Fibroblast of the aortic adventitia (primary cell): ENCODE measurements around the gene WNT3A. TPM values are rescaled to one million over a fixed set of nuclear protein-coding genes. Genes with fewer than 3 reads are reported as not detected.

Experiments
- DNase-seq: peaks from one replicate; pipeline ENCODE4 v3.0.0-alpha.2; 2010; ENCODE audit warnings: low read depth
- H3K4me3 ChIP-seq: 2 replicates; pipeline ENCODE4 v1.5.1; 2011; ENCODE audit warnings: low read depth, mild to moderate bottlenecking, control low read depth, low read length, moderate library complexity
- CTCF ChIP-seq: IDR thresholded peaks from 2 replicates; pipeline ENCODE4 v1.5.1; 2011; ENCODE audit warnings: mild to moderate bottlenecking, low read length, control low read depth, inconsistent platforms; ENCODE audit not compliant: insufficient read depth
- total RNA-seq: library from RNA; depleted of rRNA; stranded (reverse); fragments of >200 nt; gene quantifications from 2 replicates; pipeline ENCODE4 v1.2.3, GENCODE V29; 2012; ENCODE audit warnings: low replicate concordance

WNT3A gene
- total RNA-seq, 1 donor: not detected

GRCh38 chr1:228098323-228098931 is 91.6 kb downstream of the WNT3A start:
- DNase-seq: no peak
- TF ChIP-seq CTCF: no peak

GRCh38 chr1:228099331-228099732 is 92.5 kb downstream of the WNT3A start:
- TF ChIP-seq CTCF: no peak

More at GRCh38 chr1:228098323-228098931, 91.6 kb downstream of the WNT3A start:
- no peak overlapping the region for H3K4me3 ChIP-seq

DNA sequence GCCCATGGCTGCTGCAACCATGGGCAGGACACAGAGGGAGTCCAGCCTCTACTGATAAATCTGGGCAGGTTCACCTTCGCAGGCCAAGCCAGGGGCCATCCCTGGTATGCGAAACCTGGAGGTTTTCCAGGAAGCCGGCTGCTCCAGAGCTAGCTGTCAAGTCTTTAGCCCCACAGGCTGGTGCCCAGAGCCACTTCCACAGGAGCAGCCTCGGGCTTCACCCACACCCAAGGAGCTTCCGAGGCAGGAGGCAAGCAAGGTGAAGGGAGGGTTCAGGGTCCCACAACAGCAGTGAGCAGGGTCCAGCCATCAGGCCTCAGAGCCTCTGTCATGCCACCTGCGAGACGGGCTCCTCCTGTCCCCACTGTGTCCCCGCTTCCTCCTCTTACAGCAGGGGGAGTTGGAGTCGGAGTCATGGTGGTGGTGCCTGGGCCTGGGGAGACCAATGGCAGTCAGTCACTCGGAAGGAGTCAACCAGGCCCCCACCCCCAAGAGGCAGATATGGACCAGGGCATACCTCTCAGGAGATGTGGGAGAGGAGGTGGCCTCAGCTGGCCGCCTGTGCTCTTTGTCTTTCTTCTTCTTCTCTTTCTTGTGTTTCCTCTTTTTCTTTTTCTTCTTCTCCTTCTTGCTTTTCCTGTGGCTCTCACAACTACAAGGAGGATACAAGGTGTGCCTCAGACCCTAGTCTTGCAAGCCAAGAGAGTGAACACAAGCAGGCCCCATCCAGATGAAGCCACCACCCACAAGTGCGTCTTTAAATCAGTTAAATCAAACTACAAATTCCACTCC is 94.2 kb downstream of the WNT3A start:
- no peak for TF ChIP-seq CTCF
- DNase-seq: no peak
- H3K4me3 ChIP-seq: no peak overlapping the region

More at GRCh38 chr1:228099331-228099732, 92.5 kb downstream of the WNT3A start:
- DNase-seq: no peak
- H3K4me3 ChIP-seq: no peak overlapping the region

DNA sequence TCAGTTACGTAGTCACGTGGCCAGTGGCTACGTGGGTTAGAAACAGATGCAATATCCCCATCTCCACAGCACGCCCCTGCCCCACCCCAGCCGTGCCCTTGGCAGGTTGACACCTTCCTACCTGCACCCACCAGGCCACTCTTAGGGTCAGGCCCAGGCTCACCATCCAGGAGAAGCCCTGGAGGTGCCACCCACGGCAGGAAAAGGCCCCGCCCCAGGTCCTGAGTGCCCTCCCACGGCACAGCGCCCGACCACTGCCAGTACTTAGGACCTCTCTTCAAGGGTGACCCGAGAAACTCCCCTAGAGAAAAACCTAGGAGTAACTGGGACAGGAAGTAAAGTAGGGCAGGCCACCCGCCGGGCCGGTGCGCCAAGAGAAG is 94.8 kb downstream of the WNT3A start:
- DNase-seq: no peak
- peak overlapping the region; percentile 91 for H3K4me3 ChIP-seq

GRCh38 chr1:228101994-228102790 is 95.4 kb downstream of the WNT3A start:
- peak; percentile 24 for TF ChIP-seq CTCF
- peak overlapping the region; percentile 91 for H3K4me3 ChIP-seq
- DNase-seq: no peak

More for the DNA sequence above, 94.8 kb downstream of the WNT3A start:
- no peak for TF ChIP-seq CTCF

DNA sequence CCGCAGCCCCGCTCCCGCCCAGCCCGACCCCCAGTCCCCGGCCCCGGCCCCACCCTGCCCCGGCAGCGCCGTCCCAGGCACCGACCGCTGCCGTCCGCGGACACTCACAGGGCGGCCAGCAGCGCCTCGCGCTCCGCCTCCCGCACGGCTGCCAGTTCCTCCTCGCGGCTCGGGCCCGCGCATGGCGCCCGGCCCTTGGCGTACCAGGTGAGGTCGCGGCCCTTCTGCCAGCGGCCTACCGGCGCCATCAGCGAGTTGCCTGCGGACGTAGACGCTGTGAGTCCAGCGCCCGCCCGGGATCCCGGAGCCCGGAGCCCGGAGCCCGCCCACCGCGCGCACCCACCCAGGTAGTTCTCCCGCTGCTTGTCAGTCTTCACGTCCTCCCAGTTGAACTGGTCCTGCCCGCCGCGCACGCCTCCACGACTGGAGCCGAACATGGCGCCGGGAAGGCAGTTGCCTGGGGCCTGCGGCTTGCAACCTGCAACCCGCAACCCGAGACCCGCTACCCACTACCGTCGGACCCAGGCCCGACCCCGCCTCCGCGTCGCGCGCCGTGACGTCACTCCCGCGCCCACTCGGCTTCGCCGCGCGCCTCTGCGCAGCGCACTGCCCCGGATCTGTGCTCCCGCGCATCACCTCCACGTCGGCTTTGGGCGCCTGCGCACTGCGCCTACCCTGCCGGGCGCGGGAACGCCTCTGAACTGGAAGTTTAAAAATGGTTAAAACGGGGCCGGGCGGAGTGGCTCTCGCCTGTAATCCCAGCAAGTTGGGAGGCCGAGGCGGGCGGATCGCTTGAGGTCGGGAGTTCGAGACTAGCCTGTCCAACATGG is 96.2 kb downstream of the WNT3A start, which contains the start of gene C1orf35:
Gene C1orf35 (minus strand): TSS at position 535 of the 830 bp plus-strand sequence. CDS start 98 bp downstream, at position 437.
- H3K4me3 ChIP-seq: peak within 1 kb of the TSS; percentile 91
- TF ChIP-seq CTCF: no peak
- peak; percentile 88 for DNase-seq
